Measurements from ENCODE around the gene INSR.

Gene INSR

GRCh38 chr19:7069042-7069903 is 224.9 kb downstream of the INSR start, which contains the start of gene ZNF557 (continued):
- no peak for TF ChIP-seq ZNF140 (tag by site-specific recombination; IDR thresholded peaks at IDR 0.05)
- TF ChIP-seq ZNF184 (tag by site-specific recombination; IDR thresholded peaks at IDR 0.05) = no peak
- TF ChIP-seq PRDM10 (tag by site-specific recombination; IDR thresholded peaks at IDR 0.05) = peak; percentile 50; the same call in 1 of the 2 replicates
- TF ChIP-seq ZBTB7A (tag by site-specific recombination; IDR thresholded peaks at IDR 0.05; ENCODE audit: low read depth) = 0 out of 2 replicates have a peak, but pooled peaks have one; percentile 52
- peak; percentile 66 for TF ChIP-seq KLF16 (tag by site-specific recombination; IDR thresholded peaks at IDR 0.05)
- no peak for TF ChIP-seq ZNF426 (tag by site-specific recombination; IDR thresholded peaks at IDR 0.05)
- TF ChIP-seq ZBTB21 (tag by site-specific recombination; IDR thresholded peaks at IDR 0.05) = 0 out of 2 replicates have a peak, but pooled peaks have one; percentile 13
- TF ChIP-seq ZNF335 (tag by site-specific recombination; conservative IDR thresholded peaks at IDR 0.05) = peak; percentile 93
- no peak for TF ChIP-seq PBX3 (CRISPR knock-in tag; IDR thresholded peaks at IDR 0.05)
- no peak for TF ChIP-seq BCL11A (tag by site-specific recombination; IDR thresholded peaks at IDR 0.05; ENCODE audit: low read depth)
- TF ChIP-seq ZNF843 (tag by site-specific recombination; IDR thresholded peaks at IDR 0.05) = peak; percentile 32; the same call in 1 of the 2 replicates
- no peak for TF ChIP-seq PRDM2 (tag by site-specific recombination; IDR thresholded peaks at IDR 0.05; ENCODE audit: borderline replicate concordance)
- peak; percentile 99 for TF ChIP-seq ZFHX2 (tag by site-specific recombination; conservative IDR thresholded peaks at IDR 0.05)
- TF ChIP-seq ZSCAN16 (tag by site-specific recombination; IDR thresholded peaks at IDR 0.05) = no peak
- TF ChIP-seq, protein P1, sequence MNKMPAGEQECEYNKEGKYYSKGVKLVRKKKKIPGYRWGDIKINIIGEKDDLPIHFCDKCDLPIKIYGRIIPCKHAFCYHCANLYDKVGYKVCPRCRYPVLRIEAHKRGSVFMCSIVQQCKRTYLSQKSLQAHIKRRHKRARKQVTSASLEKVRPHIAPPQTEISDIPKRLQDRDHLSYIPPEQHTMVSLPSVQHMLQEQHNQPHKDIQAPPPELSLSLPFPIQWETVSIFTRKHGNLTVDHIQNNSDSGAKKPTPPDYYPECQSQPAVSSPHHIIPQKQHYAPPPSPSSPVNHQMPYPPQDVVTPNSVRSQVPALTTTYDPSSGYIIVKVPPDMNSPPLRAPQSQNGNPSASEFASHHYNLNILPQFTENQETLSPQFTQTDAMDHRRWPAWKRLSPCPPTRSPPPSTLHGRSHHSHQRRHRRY (tag by site-specific recombination; IDR thresholded peaks at IDR 0.05) = no peak
- no peak for TF ChIP-seq ZIC2 (tag by site-specific recombination; IDR thresholded peaks at IDR 0.05)
- no peak for TF ChIP-seq ZFP41 (tag by site-specific recombination; IDR thresholded peaks at IDR 0.05; ENCODE audit: borderline replicate concordance)
- no peak for TF ChIP-seq YY1 (tag by site-specific recombination; IDR thresholded peaks at IDR 0.05)
- TF ChIP-seq ZNF138 (tag by site-specific recombination; IDR thresholded peaks at IDR 0.05; ENCODE audit: borderline replicate concordance) = no peak
- no peak for TF ChIP-seq ZNF747 (tag by site-specific recombination; IDR thresholded peaks at IDR 0.05)
- TF ChIP-seq YY2 (tag by site-specific recombination; IDR thresholded peaks at IDR 0.05) = no peak
- no peak for TF ChIP-seq KLF7 (tag by site-specific recombination; IDR thresholded peaks at IDR 0.05; ENCODE audit: borderline replicate concordance)
- TF ChIP-seq, protein P2, sequence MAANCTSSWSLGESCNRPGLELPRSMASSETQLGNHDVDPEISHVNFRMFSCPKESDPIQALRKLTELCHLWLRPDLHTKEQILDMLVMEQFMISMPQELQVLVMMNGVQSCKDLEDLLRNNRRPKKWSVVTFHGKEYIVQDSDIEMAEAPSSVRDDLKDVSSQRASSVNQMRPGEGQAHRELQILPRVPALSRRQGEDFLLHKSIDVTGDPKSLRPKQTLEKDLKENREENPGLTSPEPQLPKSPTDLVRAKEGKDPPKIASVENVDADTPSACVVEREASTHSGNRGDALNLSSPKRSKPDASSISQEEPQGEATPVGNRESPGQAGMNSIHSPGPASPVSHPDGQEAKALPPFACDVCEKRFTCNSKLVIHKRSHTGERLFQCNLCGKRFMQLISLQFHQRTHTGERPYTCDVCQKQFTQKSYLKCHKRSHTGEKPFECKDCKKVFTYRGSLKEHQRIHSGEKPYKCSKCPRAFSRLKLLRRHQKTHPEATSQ (tag by site-specific recombination; IDR thresholded peaks at IDR 0.05) = no peak
- TF ChIP-seq, protein P3, sequence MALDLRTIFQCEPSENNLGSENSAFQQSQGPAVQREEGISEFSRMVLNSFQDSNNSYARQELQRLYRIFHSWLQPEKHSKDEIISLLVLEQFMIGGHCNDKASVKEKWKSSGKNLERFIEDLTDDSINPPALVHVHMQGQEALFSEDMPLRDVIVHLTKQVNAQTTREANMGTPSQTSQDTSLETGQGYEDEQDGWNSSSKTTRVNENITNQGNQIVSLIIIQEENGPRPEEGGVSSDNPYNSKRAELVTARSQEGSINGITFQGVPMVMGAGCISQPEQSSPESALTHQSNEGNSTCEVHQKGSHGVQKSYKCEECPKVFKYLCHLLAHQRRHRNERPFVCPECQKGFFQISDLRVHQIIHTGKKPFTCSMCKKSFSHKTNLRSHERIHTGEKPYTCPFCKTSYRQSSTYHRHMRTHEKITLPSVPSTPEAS (tag by site-specific recombination; IDR thresholded peaks at IDR 0.05) = no peak
- TF ChIP-seq EGR2 (tag by site-specific recombination; IDR thresholded peaks at IDR 0.05; ENCODE audit: low read depth) = peak; percentile 99
